GM23338 (cell line): Measurements from ENCODE around the gene MYOM1. TPM values are rescaled to one million over a fixed set of nuclear protein-coding genes. Genes with fewer than 3 reads are reported as not detected.

ENCODE experiments used
- ATAC-seq: fragments of 200-7000 bp; cut with Tn5 transposase; 3 replicates; pipeline ENCODE4 v1.9.1; 2020
- DNase-seq: peaks from one replicate; pipeline ENCODE4 v3.0.0-alpha.2; 2015; ENCODE audit warnings: low spot score
- H2AFZ ChIP-seq: fragments of 200-600 bp; sonication (generic); 2 replicates; pipeline ENCODE4 v1.8.0; 2016; ENCODE audit warnings: antibody characterized with exemption, mild to moderate bottlenecking, moderate library complexity
- H3F3A ChIP-seq: fragments of 200-600 bp; sonication (generic); replicated peaks from 2 replicates; pipeline ENCODE4 v1.8.0; 2017; ENCODE audit warnings: antibody characterized with exemption, mixed run types, low read depth
- H3K27ac ChIP-seq: fragments of 200-600 bp; sonication (generic); 2 replicates; pipeline ENCODE4 v1.6.1; 2016; ENCODE audit warnings: low read depth
- H3K27me3 ChIP-seq: fragments of 200-600 bp; sonication (generic); 2 replicates; pipeline ENCODE4 v1.8.0; 2016; ENCODE audit warnings: mild to moderate bottlenecking, mixed run types, moderate library complexity; ENCODE audit not compliant: insufficient read depth
- H3K36me3 ChIP-seq: fragments of 200-600 bp; sonication (generic); 2 replicates; pipeline ENCODE4 v1.8.0; 2016; ENCODE audit warnings: mild to moderate bottlenecking; ENCODE audit not compliant: insufficient read depth
- H3K4me1 ChIP-seq: fragments of 200-600 bp; sonication (generic); 2 replicates; pipeline ENCODE4 v1.8.0; 2016; ENCODE audit warnings: mild to moderate bottlenecking, moderate library complexity; ENCODE audit not compliant: insufficient read depth
- H3K4me2 ChIP-seq: fragments of 200-600 bp; sonication (generic); 2 replicates; pipeline ENCODE4 v1.7.1; 2017; ENCODE audit warnings: mixed run types
- H3K4me3 ChIP-seq: fragments of 200-600 bp; sonication (generic); 2 replicates; pipeline ENCODE4 v1.6.1; 2016; ENCODE audit warnings: mixed run types
- H3K79me2 ChIP-seq: fragments of 200-600 bp; sonication (generic); replicated peaks from 2 replicates; pipeline ENCODE4 v1.8.0; 2017; ENCODE audit warnings: mild to moderate bottlenecking; ENCODE audit not compliant: insufficient read depth
- H3K9me2 ChIP-seq: fragments of 200-600 bp; sonication (generic); 2 replicates; pipeline ENCODE4 v1.8.0; 2017; ENCODE audit not compliant: insufficient read depth
- H4K20me1 ChIP-seq: fragments of 200-600 bp; sonication (generic); replicated peaks from 2 replicates; pipeline ENCODE4 v1.8.0; 2017; ENCODE audit warnings: mild to moderate bottlenecking; ENCODE audit not compliant: insufficient read depth
- H3K27ac Mint-ChIP-seq: 2 replicates; pipeline ENCODE4 v1.8.0; 2020; ENCODE audit warnings: inconsistent platforms, mild to moderate bottlenecking, moderate library complexity, mixed read lengths
- H3K27me3 Mint-ChIP-seq: 3 replicates; pipeline ENCODE4 v1.8.0; 2022; ENCODE audit warnings: low read depth, mild to moderate bottlenecking, moderate library complexity, mixed read lengths, inconsistent platforms; ENCODE audit not compliant: insufficient read depth, poor library complexity
- H3K36me3 Mint-ChIP-seq: 3 replicates; pipeline ENCODE4 v1.8.0; 2021; ENCODE audit warnings: low read depth, mild to moderate bottlenecking, inconsistent platforms, moderate library complexity, mixed read lengths
- H3K4me1 Mint-ChIP-seq: 3 replicates; pipeline ENCODE4 v1.8.0; 2020; ENCODE audit warnings: mild to moderate bottlenecking, inconsistent platforms, mixed read lengths
- H3K4me3 Mint-ChIP-seq: 3 replicates; pipeline ENCODE4 v1.8.0; 2021; ENCODE audit warnings: moderate library complexity, mild to moderate bottlenecking, inconsistent platforms, mixed read lengths
- H3K9me3 Mint-ChIP-seq: 3 replicates; pipeline ENCODE4 v1.8.0; 2020; ENCODE audit warnings: moderate library complexity, mild to moderate bottlenecking, inconsistent platforms, mixed read lengths
- JUNB ChIP-seq: IDR thresholded peaks from one replicate; pipeline ENCODE4 v1.6.1; 2016; ENCODE audit warnings: antibody characterized with exemption; ENCODE audit not compliant: unreplicated experiment
- NANOG ChIP-seq: IDR thresholded peaks from 2 replicates; pipeline ENCODE4 v1.6.1; 2016; ENCODE audit warnings: antibody characterized with exemption, borderline replicate concordance
- polyA plus RNA-seq: library from polyadenylated mRNA; unstranded; fragments of >200 nt; fragmentation: Nextera tagmentation; extraction: Ambion mirVana; gene quantifications from 2 replicates; pipeline ENCODE4 v1.2.1, GENCODE V29; 2016
- total RNA-seq: library from RNA; depleted of rRNA; stranded (reverse); fragments of >200 nt; shearing (Covaris generic); gene quantifications from 2 replicates; pipeline ENCODE4 v1.2.3, GENCODE V29; 2014
- TF ChIP-seq, protein P1 (sequence below): fragments of 250-450 bp; sonication (Bioruptor Pico); IDR thresholded peaks from 2 replicates; pipeline ENCODE4 v1.5.0; 2020; ENCODE audit warnings: mild to moderate bottlenecking, moderate library complexity

MYOM1 gene
- total and polyA plus RNA-seq, 2 experiments from 2014 or later = 0.27 to 0.38 TPM

DNA sequence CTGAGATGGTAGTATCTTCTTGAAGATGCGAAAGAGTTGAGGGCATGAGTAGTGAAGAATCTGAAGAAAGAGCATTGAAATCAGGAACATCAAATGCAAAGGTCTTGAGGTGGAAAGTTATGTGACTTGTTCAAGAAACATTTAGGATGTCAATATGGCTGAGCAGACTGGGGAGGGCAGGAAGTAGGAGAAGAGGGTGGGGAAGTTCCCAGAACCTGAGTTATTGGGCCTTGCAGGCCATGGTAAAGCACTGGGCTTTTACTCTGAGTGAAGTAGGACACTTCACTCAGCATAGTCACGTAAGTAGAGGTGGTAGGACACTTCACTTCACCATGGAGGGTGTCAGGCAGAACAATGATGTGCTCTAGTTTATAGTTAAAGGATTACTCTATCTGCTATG is 16.1 kb upstream of the MYOM1 start (continued):
- TF ChIP-seq, protein P1, sequence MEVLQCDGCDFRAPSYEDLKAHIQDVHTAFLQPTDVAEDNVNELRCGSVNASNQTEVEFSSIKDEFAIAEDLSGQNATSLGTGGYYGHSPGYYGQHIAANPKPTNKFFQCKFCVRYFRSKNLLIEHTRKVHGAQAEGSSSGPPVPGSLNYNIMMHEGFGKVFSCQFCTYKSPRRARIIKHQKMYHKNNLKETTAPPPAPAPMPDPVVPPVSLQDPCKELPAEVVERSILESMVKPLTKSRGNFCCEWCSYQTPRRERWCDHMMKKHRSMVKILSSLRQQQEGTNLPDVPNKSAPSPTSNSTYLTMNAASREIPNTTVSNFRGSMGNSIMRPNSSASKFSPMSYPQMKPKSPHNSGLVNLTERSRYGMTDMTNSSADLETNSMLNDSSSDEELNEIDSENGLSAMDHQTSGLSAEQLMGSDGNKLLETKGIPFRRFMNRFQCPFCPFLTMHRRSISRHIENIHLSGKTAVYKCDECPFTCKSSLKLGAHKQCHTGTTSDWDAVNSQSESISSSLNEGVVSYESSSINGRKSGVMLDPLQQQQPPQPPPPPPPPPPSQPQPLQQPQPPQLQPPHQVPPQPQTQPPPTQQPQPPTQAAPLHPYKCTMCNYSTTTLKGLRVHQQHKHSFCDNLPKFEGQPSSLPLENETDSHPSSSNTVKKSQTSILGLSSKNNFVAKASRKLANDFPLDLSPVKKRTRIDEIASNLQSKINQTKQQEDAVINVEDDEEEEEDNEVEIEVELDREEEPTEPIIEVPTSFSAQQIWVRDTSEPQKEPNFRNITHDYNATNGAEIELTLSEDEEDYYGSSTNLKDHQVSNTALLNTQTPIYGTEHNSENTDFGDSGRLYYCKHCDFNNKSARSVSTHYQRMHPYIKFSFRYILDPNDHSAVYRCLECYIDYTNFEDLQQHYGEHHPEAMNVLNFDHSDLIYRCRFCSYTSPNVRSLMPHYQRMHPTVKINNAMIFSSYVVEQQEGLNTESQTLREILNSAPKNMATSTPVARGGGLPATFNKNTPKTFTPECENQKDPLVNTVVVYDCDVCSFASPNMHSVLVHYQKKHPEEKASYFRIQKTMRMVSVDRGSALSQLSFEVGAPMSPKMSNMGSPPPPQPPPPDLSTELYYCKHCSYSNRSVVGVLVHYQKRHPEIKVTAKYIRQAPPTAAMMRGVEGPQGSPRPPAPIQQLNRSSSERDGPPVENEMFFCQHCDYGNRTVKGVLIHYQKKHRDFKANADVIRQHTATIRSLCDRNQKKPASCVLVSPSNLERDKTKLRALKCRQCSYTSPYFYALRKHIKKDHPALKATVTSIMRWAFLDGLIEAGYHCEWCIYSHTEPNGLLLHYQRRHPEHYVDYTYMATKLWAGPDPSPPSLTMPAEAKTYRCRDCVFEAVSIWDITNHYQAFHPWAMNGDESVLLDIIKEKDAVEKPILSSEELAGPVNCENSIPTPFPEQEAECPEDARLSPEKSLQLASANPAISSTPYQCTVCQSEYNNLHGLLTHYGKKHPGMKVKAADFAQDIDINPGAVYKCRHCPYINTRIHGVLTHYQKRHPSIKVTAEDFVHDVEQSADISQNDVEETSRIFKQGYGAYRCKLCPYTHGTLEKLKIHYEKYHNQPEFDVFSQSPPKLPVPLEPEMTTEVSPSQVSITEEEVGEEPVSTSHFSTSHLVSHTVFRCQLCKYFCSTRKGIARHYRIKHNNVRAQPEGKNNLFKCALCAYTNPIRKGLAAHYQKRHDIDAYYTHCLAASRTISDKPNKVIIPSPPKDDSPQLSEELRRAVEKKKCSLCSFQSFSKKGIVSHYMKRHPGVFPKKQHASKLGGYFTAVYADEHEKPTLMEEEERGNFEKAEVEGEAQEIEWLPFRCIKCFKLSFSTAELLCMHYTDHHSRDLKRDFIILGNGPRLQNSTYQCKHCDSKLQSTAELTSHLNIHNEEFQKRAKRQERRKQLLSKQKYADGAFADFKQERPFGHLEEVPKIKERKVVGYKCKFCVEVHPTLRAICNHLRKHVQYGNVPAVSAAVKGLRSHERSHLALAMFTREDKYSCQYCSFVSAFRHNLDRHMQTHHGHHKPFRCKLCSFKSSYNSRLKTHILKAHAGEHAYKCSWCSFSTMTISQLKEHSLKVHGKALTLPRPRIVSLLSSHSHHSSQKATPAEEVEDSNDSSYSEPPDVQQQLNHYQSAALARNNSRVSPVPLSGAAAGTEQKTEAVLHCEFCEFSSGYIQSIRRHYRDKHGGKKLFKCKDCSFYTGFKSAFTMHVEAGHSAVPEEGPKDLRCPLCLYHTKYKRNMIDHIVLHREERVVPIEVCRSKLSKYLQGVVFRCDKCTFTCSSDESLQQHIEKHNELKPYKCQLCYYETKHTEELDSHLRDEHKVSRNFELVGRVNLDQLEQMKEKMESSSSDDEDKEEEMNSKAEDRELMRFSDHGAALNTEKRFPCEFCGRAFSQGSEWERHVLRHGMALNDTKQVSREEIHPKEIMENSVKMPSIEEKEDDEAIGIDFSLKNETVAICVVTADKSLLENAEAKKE (CRISPR knock-in tag) = no peak

DNA sequence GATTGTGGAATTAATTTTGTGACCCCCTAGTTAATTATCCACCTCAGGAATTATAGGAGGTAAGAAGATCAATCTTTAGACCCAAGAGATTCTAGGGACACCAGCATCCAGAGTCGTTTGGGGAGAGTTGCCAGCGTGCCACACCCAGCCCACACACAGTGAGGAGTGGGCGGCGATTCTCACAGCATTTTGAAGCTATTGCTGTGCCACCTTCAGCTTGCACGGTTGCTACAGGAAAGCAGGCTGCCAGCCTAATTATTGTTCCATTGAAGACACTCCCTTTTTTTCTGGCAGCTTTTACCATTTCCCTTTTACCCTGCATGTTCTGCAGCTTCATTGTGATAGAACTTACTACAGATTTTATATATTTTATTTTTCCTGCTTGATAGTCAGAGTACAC is 14.7 kb upstream of the MYOM1 start:
- TF ChIP-seq NANOG (no peak), JUNB (no peak)
- TF ChIP-seq, protein P1 (CRISPR knock-in tag) = no peak
- Histone ChIP-seq H3K36me3 (no peaks in the 10 kb centered on the region), H3K4me1 (no peaks in the 10 kb centered on the region), H4K20me1 (no peaks in the 10 kb centered on the region), H2AFZ (no peak overlapping the region), H3K27me3 (no peaks in the 10 kb centered on the region), H3K79me2 (no peaks in the 10 kb centered on the region), H3K9me2 (peaks cover 16% of the 10 kb centered on the region; the same call in 1 of the 2 replicates), H3K27ac (no peak overlapping the region), H3K4me3 (no peak overlapping the region), H3F3A (no peaks in the 10 kb centered on the region), H3K4me2 (no peak overlapping the region)
- Mint-ChIP-seq H3K4me3 (no peak overlapping the region), H3K27me3 (no peaks in the 10 kb centered on the region), H3K9me3 (peaks cover 17% of the 10 kb centered on the region), H3K36me3 (peaks cover 16% of the 10 kb centered on the region; the same call in 2 of the 3 replicates), H3K4me1 (peaks cover 7% of the 10 kb centered on the region), H3K27ac (no peak overlapping the region)
- DNase-seq (no peak), ATAC-seq (no peak)
